Naive B cell (primary cell): ENCODE results near the gene RPEL1. TPM values are rescaled to one million over a fixed set of nuclear protein-coding genes. Genes with fewer than 3 reads are reported as not detected.
"Not testable (repeated sequence)": the region's sequence is repeated elsewhere in the genome, so short reads cannot be mapped to it uniquely, and the experiment has no call there.

Source experiments
- ATAC-seq, 2 donors: fragments of 150-1000 bp; cut with Tn5 transposase; 2 replicates each; pipeline ENCODE4 v1.10.0; 2021; ENCODE audit warnings: low read depth in 2 of 2, mild to moderate bottlenecking in 2 of 2, moderate library complexity in 2 of 2
- DNase-seq: peaks from one replicate; pipeline ENCODE4 v3.0.0; 2022
- H3K27ac Mint-ChIP-seq, 6 donors: one replicate each; pipeline ENCODE4 v1.8.0; 2020 to 2022; ENCODE audit warnings: mild to moderate bottlenecking in 6 of 6, mixed read lengths in 6 of 6, moderate library complexity in 5 of 6, inconsistent platforms in 2 of 6
- H3K27me3 Mint-ChIP-seq, 3 donors: one replicate each; pipeline ENCODE4 v1.8.0; 2021 to 2022; ENCODE audit warnings: mixed read lengths in 3 of 3, mild to moderate bottlenecking in 1 of 3
- H3K36me3 Mint-ChIP-seq, 2 donors: one replicate each; pipeline ENCODE4 v1.8.0; 2020 to 2022; ENCODE audit warnings: mixed read lengths in 2 of 2, inconsistent platforms in 1 of 2, mild to moderate bottlenecking in 1 of 2
- H3K4me1 Mint-ChIP-seq, 3 donors: one replicate each; pipeline ENCODE4 v1.8.0; 2020 to 2022; ENCODE audit warnings: mixed read lengths in 3 of 3, inconsistent platforms in 1 of 3, mild to moderate bottlenecking in 1 of 3, moderate library complexity in 1 of 3
- H3K4me3 Mint-ChIP-seq, 8 donors: one replicate each; pipeline ENCODE4 v1.8.0; 2020 to 2022; ENCODE audit warnings: mild to moderate bottlenecking in 8 of 8, mixed read lengths in 8 of 8, moderate library complexity in 8 of 8, inconsistent platforms in 2 of 8
- H3K9me3 Mint-ChIP-seq, 7 donors: one replicate each; pipeline ENCODE4 v1.8.0; 2020 to 2022; ENCODE audit warnings: mixed read lengths in 7 of 7, mild to moderate bottlenecking in 5 of 7, inconsistent platforms in 2 of 7, moderate library complexity in 1 of 7
- polyA plus RNA-seq, 6 donors: library from polyadenylated mRNA; unstranded; fragments of 300-500 nt; fragmentation: Illumina TruSeq; gene quantifications; one replicate each; pipeline ENCODE4 v1.2.3, GENCODE V29; 2021; ENCODE audit warnings: low read depth in 6 of 6

The RPEL1 gene
- polyA plus RNA-seq, 6 donors from 2014 or later: not detected

DNA sequence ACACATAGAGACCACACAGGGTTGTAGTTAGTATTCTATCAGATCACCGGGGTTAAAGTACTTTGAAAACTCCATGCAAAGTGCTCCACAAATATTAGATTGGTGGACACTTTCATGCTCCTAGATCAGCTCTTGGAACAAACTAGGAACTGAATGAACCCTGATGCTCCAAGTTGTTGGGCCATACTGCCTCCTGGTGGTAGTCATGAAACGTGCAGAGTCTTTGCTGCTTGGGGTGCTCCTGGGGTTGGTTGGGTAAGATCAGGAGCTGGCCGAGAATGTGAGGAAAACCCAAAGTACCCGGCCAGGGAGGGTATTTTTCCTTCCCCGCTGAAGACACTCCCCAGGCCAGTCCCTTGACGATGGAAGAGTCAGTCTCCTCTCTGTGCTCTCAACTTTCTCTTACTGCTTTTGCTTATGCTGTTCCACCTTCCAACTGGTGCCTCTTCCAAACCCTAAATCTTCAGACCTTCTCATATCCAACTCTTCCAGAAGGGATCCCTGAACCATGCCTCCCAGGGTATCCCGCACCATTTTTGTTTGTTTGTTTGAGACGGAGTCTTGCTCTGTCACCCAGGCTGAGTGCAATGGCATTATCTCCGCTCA, 918 bp upstream of the RPEL1 start:
- H3K27me3 Mint-ChIP-seq: peaks cover 0 to 5% (median 0%) of the 10 kb centered on the region in 3 donors
- peak overlapping the region in 1 of 6 donors; percentile 4 for H3K27ac Mint-ChIP-seq
- ATAC-seq (peak; percentile 69), DNase-seq (peak; percentile 60)
- H3K9me3 Mint-ChIP-seq: no peaks in the 10 kb centered on the region
- peaks cover 15 to 29% (median 20%) of the 10 kb centered on the region in 3 donors for H3K4me1 Mint-ChIP-seq
- no peak overlapping the region for H3K4me3 Mint-ChIP-seq
- no peaks in the 10 kb centered on the region for H3K36me3 Mint-ChIP-seq

DNA sequence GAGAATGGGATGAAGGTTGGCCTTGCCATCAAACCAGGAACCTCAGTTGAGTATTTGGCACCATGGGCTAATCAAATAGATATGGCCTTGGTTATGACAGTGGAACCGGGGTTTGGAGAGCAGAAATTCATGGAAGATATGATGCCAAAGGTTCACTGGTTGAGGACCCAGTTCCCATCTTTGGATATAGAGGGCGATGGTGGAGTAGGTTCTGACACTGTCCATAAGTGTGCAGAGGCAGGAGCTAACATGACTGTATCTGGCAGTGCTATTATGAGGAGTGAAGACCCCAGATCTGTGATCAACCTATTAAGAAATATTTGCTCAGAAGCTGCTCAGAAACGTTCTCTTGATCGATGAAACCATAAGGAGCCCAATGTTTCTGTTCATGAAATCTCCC, 637 bp downstream of the RPEL1 start:
- DNase-seq: no peak
- Mint-ChIP-seq H3K9me3 (no peaks in the 10 kb centered on the region), H3K36me3 (no peaks in the 10 kb centered on the region), H3K4me3 (no peak overlapping the region), H3K4me1 (peaks cover 6 to 18% (median 8%) of the 10 kb centered on the region in 3 donors), H3K27me3 (peaks cover 0 to 5% (median 0%) of the 10 kb centered on the region in 3 donors), H3K27ac (no peak overlapping the region)
- ATAC-seq: no peak

DNA sequence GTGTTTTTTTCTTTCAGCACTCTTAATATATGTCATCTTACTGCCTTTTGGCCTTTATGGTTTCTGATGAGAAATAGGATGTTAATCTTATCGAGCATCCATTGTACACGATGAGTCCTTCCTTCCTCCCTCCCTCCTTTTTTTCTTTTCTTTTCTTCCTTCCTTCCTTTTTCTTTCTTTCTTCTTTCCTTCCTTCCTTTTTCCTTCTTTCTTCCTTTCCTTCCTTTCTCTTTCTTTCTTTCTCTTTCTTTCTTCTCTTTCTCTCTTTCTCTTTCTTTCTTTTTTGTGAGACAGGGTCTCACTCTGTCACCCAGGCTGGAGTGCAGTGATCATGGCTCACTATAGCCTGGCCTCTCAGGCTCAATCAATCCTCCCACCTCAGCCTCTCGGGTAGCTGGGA, 8.4 kb downstream of the RPEL1 start:
- no peak for ATAC-seq
- Mint-ChIP-seq H3K4me1 (peaks cover 0 to 4% (median 4%) of the 10 kb centered on the region in 3 donors), H3K4me3 (no peak overlapping the region), H3K9me3 (peaks cover 4 to 6% (median 5%) of the 10 kb centered on the region in 7 donors), H3K27ac (peak overlapping the region in 1 of 6 donors; percentile 90), H3K27me3 (peaks cover 4 to 5% (median 5%) of the 10 kb centered on the region in 3 donors), H3K36me3 (peaks cover 4 to 5% of the 10 kb centered on the region in 2 donors)
- DNase-seq: no peak

DNA sequence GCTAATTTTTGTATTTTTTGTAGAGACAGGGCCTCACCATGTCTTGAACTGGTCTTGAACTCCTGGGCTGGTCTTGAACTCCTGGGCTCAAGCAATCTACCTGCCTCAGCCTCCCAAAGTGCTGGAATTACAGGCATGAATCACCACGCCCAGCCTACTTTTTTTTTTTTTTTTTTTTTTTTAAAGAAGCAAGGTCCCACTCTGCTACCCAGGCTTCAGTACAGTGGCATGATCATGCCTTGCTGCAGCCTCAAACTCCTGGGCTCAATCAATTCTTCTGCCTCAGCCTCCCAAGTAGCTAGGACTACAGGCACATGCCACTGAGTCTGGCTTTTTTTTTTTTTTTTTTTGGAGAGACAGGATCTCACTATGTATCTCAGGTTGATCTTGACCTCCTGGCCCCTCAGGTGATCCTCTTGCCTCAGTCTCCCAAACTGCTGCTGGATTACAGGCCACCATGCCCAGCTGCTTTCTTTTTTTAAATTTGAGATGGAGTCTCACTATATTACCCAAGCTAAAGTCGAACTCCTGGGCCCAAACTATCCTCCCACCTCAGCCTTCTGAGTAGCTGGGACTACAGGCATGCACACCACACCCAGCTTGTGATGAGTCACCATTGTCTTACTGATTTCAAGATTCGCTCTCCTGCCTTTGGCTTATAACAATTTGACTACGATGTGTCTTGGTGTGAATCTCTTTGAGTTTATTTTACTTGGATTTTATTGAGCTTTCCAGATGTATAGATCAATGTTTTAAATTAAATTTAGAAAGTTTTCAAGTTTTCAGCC, 9.0 kb downstream of the RPEL1 start:
- Mint-ChIP-seq H3K27ac (no peak overlapping the region), H3K4me1 (peaks cover 0 to 4% (median 4%) of the 10 kb centered on the region in 3 donors)

DNA sequence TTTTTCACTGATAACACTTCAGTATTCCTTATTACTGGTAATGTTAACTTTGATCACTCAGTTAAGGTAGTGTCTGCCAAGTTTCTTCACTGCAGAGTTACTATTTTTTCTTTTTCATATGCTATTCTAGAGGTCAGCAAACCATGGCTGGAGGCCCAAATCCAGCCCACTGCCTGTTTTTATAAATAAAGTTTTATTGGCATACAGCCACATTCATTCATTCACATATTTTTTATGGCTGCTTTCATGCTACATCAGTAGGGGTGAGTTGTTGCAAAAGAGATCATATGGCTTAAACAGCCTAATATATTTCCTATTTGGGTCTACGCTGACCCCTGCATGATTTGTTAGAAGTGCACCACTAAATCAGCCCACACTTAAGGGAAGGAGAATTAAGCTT, 10.9 kb downstream of the RPEL1 start:
- Mint-ChIP-seq H3K36me3 (peaks cover 13 to 21% of the 10 kb centered on the region in 2 donors), H3K4me1 (no peaks in the 10 kb centered on the region), H3K4me3 (no peak overlapping the region), H3K9me3 (peaks cover 8 to 26% (median 24%) of the 10 kb centered on the region in 7 donors), H3K27me3 (peaks cover 11 to 23% (median 15%) of the 10 kb centered on the region in 3 donors), H3K27ac (no peak overlapping the region)
- DNase-seq (no peak), ATAC-seq (no peak)

More for the DNA sequence above, 9.0 kb downstream of the RPEL1 start:
- Mint-ChIP-seq H3K4me3 (no peak overlapping the region), H3K27me3 (peaks cover 5 to 8% (median 8%) of the 10 kb centered on the region in 3 donors), H3K9me3 (peaks cover 7 to 12% (median 10%) of the 10 kb centered on the region in 7 donors), H3K36me3 (peaks cover 7 to 8% of the 10 kb centered on the region in 2 donors)
- DNase-seq (no peak), ATAC-seq (no peak)

DNA sequence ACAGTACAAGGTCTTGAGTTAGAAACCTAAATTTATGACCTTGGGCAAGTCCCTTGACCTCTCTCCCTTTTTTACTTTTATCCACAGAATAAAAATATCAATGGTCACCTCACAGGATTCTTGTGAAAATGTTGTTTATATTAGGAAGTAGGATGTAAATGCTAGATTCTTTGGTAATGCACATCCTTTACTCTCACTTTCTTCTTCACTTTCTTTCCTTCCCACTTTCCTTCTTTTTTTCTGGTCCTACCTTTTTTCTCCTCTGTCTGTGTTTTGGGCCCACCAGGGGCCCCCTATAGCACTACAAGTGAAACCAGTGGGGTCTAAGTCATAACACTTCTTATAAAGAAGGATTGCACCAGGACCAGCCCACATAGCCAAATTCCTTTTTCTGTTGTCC, 12.1 kb downstream of the RPEL1 start:
- ATAC-seq (no peak), DNase-seq (no peak)
- H3K27ac Mint-ChIP-seq: no peak overlapping the region
- peaks cover 16 to 35% (median 22%) of the 10 kb centered on the region in 3 donors for H3K27me3 Mint-ChIP-seq
- H3K4me1 Mint-ChIP-seq: no peaks in the 10 kb centered on the region
- no peak overlapping the region for H3K4me3 Mint-ChIP-seq
- peaks cover 12 to 28% (median 26%) of the 10 kb centered on the region in 7 donors for H3K9me3 Mint-ChIP-seq
- peaks cover 13 to 21% of the 10 kb centered on the region in 2 donors for H3K36me3 Mint-ChIP-seq

DNA sequence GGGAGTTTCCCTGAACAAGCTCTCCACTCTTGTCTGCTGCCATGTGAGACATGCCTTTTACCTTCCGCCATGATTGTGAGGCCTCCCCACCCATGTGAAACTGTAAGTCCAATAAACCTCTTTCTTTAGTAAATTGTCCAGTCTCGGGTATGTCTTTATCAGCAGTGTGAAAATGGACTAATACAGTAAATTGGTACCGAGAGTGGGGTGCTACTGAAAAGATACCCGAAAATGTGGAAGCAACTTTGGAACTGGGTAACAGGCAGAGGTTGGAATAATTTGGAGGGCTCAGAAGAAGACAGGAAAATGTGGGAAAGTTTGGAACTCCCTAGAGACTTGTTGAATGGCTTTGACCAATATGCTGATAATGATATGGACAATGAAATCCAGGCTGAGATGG, 13.2 kb downstream of the RPEL1 start:
- H3K4me1 Mint-ChIP-seq, H3K27ac Mint-ChIP-seq, DNase-seq, ATAC-seq, H3K4me3 Mint-ChIP-seq: not testable (repeated sequence)
- Mint-ChIP-seq H3K27me3 (peaks cover 20 to 41% (median 32%) of the 10 kb centered on the region in 3 donors), H3K9me3 (peaks cover 12 to 28% (median 26%) of the 10 kb centered on the region in 7 donors), H3K36me3 (peaks cover 13 to 21% of the 10 kb centered on the region in 2 donors)

DNA sequence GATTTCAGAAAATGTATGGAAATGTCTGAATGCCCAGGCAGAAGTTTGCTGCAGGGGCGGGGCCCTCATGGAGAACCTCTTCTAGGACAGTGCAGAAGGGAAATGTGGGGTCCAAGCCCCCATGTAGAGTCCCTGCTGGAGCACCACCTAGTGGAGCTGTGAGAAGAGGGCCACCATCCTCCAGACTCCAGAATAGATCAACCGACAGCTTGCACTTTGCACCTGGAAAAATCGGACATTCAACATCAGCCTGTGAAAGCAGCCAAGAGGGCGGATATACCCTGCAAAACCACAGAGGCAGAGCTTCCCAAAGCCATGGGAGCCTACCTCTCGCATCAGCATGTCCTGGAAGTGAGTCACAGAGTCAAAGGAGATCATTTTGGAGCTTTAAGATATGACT, 14.3 kb downstream of the RPEL1 start:
- H3K27ac Mint-ChIP-seq: no peak overlapping the region
- ATAC-seq (no peak), DNase-seq (no peak)
- peaks cover 25 to 41% (median 40%) of the 10 kb centered on the region in 3 donors for H3K27me3 Mint-ChIP-seq
- peaks cover 13 to 21% of the 10 kb centered on the region in 2 donors for H3K36me3 Mint-ChIP-seq
- peaks cover 12 to 28% (median 26%) of the 10 kb centered on the region in 7 donors for H3K9me3 Mint-ChIP-seq
- no peaks in the 10 kb centered on the region for H3K4me1 Mint-ChIP-seq
- no peak overlapping the region for H3K4me3 Mint-ChIP-seq

DNA sequence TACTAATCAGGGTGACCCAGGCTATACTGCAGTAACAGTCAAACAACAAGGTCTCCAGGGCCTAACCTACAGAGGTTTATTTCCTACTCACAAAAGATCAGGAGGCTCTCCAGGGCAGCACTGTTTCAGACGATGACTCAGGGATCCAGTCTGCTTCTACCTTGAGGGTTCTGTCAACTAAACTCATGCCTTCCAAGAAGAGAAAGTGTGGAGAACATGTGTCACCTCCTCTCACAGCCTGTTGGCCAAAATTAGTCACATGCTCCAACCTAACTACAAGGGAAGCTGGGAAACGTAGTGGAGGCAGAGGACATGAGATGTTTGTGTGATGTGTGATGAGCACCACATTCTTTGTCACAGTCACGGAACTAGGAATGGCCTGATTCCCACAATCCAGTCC, 16.5 kb downstream of the RPEL1 start:
- no peak for ATAC-seq
- Mint-ChIP-seq H3K36me3 (peaks cover 13 to 21% of the 10 kb centered on the region in 2 donors), H3K9me3 (peaks cover 12 to 28% (median 26%) of the 10 kb centered on the region in 7 donors), H3K4me1 (no peaks in the 10 kb centered on the region), H3K27me3 (peaks cover 37 to 52% (median 51%) of the 10 kb centered on the region in 3 donors), H3K4me3 (no peak overlapping the region), H3K27ac (no peak overlapping the region)
- DNase-seq: no peak

DNA sequence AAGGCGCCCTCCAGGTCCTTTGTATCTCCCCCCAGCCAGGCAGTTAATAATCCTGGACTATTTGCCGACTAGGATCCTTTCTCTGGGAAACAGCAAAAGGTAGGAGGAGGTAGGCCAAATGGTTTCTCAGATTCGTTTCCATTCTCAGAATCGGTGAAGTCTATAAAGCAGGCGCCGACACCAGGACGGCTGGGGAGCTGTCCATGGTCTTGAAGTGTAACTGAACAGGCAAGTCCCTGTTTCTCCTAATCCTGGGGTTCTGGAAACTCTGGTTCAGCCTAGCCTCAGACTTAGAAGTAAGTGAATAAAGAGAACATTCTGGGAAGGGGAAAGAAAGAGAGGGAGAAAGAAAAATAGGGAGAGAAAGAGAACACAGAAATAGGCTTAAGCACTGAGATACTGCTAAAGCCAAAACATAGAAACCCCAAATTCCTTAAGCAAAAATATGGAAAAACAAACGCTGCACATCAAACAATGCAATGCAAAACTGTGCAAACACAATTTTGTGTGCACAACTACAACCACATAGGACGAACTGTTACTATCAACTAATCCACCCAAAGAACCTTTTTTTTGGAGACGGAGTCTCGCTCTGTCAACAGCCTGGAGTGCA, 20.1 kb downstream of the RPEL1 start:
- Mint-ChIP-seq H3K4me1 (no peaks in the 10 kb centered on the region), H3K27me3 (peaks cover 43 to 54% (median 50%) of the 10 kb centered on the region in 3 donors), H3K4me3 (no peak overlapping the region), H3K27ac (no peak overlapping the region), H3K36me3 (peaks cover 3 to 5% of the 10 kb centered on the region in 2 donors), H3K9me3 (peaks cover 4 to 9% (median 5%) of the 10 kb centered on the region in 7 donors)
- ATAC-seq (no peak), DNase-seq (no peak)

DNA sequence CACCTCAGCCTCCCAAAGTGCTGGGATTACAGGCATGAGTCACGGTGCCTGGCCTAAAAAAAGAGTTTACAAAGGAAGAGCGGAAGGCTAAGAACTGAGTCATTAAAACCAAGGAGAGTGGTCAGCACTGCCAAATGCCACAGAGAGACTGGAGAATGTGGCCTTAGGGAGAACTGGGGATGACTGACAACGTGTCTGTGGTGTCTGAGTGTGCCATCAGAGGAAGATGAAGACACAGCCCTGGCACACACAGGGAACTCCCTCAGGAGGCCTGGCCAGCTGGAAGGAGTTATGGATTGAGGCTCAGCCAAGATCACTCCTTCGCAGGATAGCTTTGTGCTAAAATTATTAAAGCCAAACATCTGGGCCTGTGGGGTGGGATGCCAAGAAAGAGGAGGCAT, 27.4 kb downstream of the RPEL1 start:
- H3K4me3 Mint-ChIP-seq: no peak overlapping the region
- H3K36me3 Mint-ChIP-seq: no peaks in the 10 kb centered on the region
- peaks cover 34 to 72% (median 57%) of the 10 kb centered on the region in 3 donors for H3K27me3 Mint-ChIP-seq
- peaks cover 0 to 1% (median 0%) of the 10 kb centered on the region in 7 donors for H3K9me3 Mint-ChIP-seq
- ATAC-seq (no peak), DNase-seq (no peak)
- no peak overlapping the region for H3K27ac Mint-ChIP-seq
- peaks cover 8 to 11% (median 8%) of the 10 kb centered on the region in 3 donors for H3K4me1 Mint-ChIP-seq

DNA sequence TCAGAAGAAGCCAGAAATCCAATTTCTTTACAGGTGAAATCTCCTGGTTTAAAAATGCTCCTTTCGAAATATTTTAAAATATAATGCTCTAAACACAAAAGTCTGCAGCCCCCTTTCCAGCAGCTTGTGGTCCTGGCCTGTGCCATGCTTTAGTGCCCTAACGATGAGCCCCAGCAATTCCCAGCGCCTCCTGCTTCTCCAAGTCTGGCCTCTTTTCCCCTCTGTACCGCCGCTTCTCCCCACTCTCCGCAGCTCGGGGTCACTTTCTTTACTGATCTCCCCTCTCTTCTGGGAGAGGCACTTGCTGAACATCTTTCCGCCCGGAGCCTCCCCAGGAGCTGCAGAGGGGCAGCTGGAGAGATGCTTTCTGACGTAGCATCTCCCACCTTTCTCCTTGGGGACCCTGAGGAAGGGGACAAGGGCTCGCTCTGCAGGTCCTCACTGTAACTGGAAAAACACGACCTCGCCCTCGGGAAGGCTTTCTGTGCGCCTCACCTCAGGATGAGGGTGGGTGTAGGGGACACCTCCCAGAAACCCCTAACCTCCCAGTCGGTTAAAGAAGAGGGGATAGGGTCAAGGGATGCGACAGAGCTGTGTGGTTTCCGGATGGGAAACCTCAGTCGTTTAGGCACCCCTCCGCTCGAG, 30.7 kb downstream of the RPEL1 start:
- Mint-ChIP-seq H3K27ac (peak overlapping the region in 1 of 6 donors; percentile 75), H3K9me3 (peaks cover 3 to 9% (median 5%) of the 10 kb centered on the region in 7 donors), H3K4me1 (peaks cover 8 to 14% (median 11%) of the 10 kb centered on the region in 3 donors), H3K36me3 (peaks cover 4 to 8% of the 10 kb centered on the region in 2 donors), H3K4me3 (peak overlapping the region in 7 of 8 donors; percentile 50 to 82 (median 72)), H3K27me3 (peaks cover 48 to 88% (median 78%) of the 10 kb centered on the region in 3 donors)
- ATAC-seq (no peak), DNase-seq (no peak)
